Activated CD4-positive, CD25-positive, alpha-beta regulatory T cell treated with anti-CD3 and anti-CD28 coated beads, Interleukin-2, amount 50 U/mL, for 24 hours (primary cell): ENCODE measurements around the gene GTF3C4.

ENCODE experiments used
- ATAC-seq, 2 donors: fragments of 150-1000 bp; cut with Tn5 transposase; one replicate each; pipeline ENCODE4 v1.10.0; 2021; ENCODE audit warnings: mild to moderate bottlenecking in 1 of 2, moderate library complexity in 1 of 2

The GTF3C4 gene

GRCh38 chr9:132647806-132648205 is 22.5 kb upstream of the GTF3C4 start:
- no peak for ATAC-seq

- no peak for ATAC-seq
Observed at GRCh38 chr9:132648283-132648682, 22.0 kb upstream of the GTF3C4 start.

GRCh38 chr9:132648685-132649084 is 21.6 kb upstream of the GTF3C4 start:
- no peak for ATAC-seq

GRCh38 chr9:132651259-132651658 is 19.0 kb upstream of the GTF3C4 start:
- no peak for ATAC-seq

GRCh38 chr9:132656299-132656698 is 14.0 kb upstream of the GTF3C4 start:
- no peak for ATAC-seq

- ATAC-seq = no peak
Observed at GRCh38 chr9:132662152-132662945, 7.9 kb upstream of the GTF3C4 start.

GRCh38 chr9:132663117-132663516 is 7.1 kb upstream of the GTF3C4 start:
- no peak for ATAC-seq

- ATAC-seq = no peak
Observed at GRCh38 chr9:132663851-132664250, 6.4 kb upstream of the GTF3C4 start.

- peak in 1 of 2 donors; percentile 0 for ATAC-seq
Observed at GRCh38 chr9:132669319-132669697, 956 bp upstream of the GTF3C4 start.

- ATAC-seq = peak; percentile 85 to 88
Observed at GRCh38 chr9:132669698-132670456, 387 bp upstream of the GTF3C4 start, which contains the start of gene DDX31. Gene DDX31 (minus strand): TSS chr9:132669983. CDS start chr9:132669934, 49 bp downstream.

- peak; percentile 54 to 68 for ATAC-seq
Observed at GRCh38 chr9:132671620-132672412, 1.6 kb downstream of the GTF3C4 start.

- no peak for ATAC-seq
Observed at GRCh38 chr9:132672413-132672690, 2.1 kb downstream of the GTF3C4 start.

- ATAC-seq = peak; percentile 1 to 3
Observed at GRCh38 chr9:132673355-132673754, 3.1 kb downstream of the GTF3C4 start.

GRCh38 chr9:132674485-132674884 is 4.2 kb downstream of the GTF3C4 start:
- no peak for ATAC-seq

GRCh38 chr9:132677976-132678375 is 7.7 kb downstream of the GTF3C4 start:
- no peak for ATAC-seq

GRCh38 chr9:132679946-132680625 is 9.8 kb downstream of the GTF3C4 start:
- ATAC-seq = peak; percentile 92 to 95

- ATAC-seq = no peak
Observed at GRCh38 chr9:132681561-132681960, 11.3 kb downstream of the GTF3C4 start.

GRCh38 chr9:132683873-132684272 is 13.6 kb downstream of the GTF3C4 start:
- no peak for ATAC-seq

- ATAC-seq = no peak
Observed at GRCh38 chr9:132690696-132691095, 20.4 kb downstream of the GTF3C4 start.

- peak; percentile 86 to 92 for ATAC-seq
Observed at GRCh38 chr9:132694144-132694543, 23.9 kb downstream of the GTF3C4 start.

GRCh38 chr9:132697230-132697629 is 27.0 kb downstream of the GTF3C4 start:
- no peak for ATAC-seq

GRCh38 chr9:132698989-132699388 is 28.7 kb downstream of the GTF3C4 start:
- no peak for ATAC-seq

GRCh38 chr9:132699956-132700355 is 29.7 kb downstream of the GTF3C4 start:
- ATAC-seq = no peak
